RWPE1 (cell line): ENCODE data around the gene PDE1C.

ENCODE experiments used
- CTCF ChIA-PET: fragments of 350-600 bp; sonication (Branson Sonifier 250); formaldehyde crosslinking; extraction: SDS; loops from one replicate; lab custom pipeline; 2021; lab: Yijun Ruan, JAX
- POLR2A ChIA-PET: fragments of 400-600 bp; formaldehyde crosslinking; extraction: SDS; loops from one replicate; lab custom pipeline; 2020; ENCODE audit warnings: antibody characterized with exemption; ENCODE audit not compliant: low non-redundant PET; lab: Yijun Ruan, JAX
- DNase-seq: peaks from one replicate; pipeline ENCODE4 v3.0.0; 2012; ENCODE audit warnings: low spot score
- H3K27ac ChIP-seq: fragments of 450-650 bp; 2 replicates; pipeline ENCODE4 v1.5.1; 2017
- TF ChIP-seq, protein P1 (sequence below): fragments of 450-650 bp; conservative IDR thresholded peaks from 2 replicates; pipeline ENCODE4 v1.5.1; 2017; ENCODE audit warnings: low read depth, mild to moderate bottlenecking

The PDE1C gene

DNA sequence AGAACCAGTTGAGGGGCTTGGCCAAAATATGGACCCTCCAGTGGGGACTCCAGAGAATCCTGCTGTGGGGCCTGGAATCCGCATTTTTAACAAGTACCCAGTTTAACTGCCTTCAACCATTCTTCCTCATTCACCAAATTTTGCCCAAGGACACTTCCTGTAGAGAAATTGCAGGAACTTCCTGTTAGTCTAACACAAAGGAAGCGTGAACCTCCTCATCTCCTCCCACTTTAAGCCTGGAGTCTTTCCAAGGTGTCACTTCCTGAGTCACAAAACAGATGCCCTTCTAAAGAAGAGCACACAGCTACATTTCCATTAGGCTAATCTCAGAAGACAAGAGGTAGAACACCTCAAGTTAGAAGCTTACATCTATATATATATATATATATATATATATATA is 194.8 kb downstream of the PDE1C start:
- H3K27ac ChIP-seq, result no peak overlapping the region
- TF ChIP-seq, protein P1, sequence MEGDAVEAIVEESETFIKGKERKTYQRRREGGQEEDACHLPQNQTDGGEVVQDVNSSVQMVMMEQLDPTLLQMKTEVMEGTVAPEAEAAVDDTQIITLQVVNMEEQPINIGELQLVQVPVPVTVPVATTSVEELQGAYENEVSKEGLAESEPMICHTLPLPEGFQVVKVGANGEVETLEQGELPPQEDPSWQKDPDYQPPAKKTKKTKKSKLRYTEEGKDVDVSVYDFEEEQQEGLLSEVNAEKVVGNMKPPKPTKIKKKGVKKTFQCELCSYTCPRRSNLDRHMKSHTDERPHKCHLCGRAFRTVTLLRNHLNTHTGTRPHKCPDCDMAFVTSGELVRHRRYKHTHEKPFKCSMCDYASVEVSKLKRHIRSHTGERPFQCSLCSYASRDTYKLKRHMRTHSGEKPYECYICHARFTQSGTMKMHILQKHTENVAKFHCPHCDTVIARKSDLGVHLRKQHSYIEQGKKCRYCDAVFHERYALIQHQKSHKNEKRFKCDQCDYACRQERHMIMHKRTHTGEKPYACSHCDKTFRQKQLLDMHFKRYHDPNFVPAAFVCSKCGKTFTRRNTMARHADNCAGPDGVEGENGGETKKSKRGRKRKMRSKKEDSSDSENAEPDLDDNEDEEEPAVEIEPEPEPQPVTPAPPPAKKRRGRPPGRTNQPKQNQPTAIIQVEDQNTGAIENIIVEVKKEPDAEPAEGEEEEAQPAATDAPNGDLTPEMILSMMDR, result no peak
- DNase-seq, result no peak
- ChIA-PET POLR2A (no interaction called here), CTCF (no interaction called here)

DNA sequence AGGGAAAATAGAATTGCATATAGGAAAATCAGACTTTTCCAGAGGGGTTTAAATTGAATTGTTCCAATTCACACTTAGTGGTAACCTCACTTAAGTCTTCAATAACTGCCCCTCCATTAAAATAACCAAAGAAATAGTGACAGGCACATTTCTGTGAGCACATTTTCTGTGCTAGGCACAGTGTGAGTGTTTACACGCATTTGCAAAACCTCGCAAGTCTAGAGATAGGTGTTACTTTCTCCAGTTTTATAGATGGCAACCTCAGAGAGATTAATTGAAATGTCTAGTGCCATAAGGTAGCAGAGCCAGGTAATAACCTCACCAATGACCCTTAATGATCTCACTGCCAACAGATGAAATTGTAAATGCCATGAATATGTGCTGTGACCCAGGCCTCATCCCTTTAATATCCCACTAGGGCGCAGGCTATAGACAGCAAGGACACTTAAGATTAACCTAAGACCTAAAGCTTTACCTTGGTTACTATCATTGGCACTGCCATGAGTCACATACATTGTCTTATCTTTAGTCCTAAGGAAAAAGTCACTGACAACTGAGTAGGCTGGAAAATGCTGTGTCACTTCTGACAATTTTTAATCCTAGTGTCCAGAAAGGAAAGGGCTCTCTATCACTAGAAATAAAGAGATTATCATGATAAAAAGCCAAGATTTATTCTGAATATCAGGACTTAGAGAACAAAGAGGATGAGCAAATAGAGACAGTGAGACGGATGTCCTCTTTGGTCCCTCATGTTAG is 195.4 kb downstream of the PDE1C start:
- no peak overlapping the region for H3K27ac ChIP-seq
- CTCF ChIA-PET, result no interaction called here
- TF ChIP-seq, protein P1, result no peak
- POLR2A ChIA-PET, result no interaction called here
- DNase-seq, result no peak

GRCh38 chr7:31873816-31874597 is 196.2 kb downstream of the PDE1C start:
- no peak overlapping the region for H3K27ac ChIP-seq
- TF ChIP-seq, protein P1, result no peak
- ChIA-PET POLR2A (no interaction called here), CTCF (no interaction called here)
- DNase-seq, result no peak

DNA sequence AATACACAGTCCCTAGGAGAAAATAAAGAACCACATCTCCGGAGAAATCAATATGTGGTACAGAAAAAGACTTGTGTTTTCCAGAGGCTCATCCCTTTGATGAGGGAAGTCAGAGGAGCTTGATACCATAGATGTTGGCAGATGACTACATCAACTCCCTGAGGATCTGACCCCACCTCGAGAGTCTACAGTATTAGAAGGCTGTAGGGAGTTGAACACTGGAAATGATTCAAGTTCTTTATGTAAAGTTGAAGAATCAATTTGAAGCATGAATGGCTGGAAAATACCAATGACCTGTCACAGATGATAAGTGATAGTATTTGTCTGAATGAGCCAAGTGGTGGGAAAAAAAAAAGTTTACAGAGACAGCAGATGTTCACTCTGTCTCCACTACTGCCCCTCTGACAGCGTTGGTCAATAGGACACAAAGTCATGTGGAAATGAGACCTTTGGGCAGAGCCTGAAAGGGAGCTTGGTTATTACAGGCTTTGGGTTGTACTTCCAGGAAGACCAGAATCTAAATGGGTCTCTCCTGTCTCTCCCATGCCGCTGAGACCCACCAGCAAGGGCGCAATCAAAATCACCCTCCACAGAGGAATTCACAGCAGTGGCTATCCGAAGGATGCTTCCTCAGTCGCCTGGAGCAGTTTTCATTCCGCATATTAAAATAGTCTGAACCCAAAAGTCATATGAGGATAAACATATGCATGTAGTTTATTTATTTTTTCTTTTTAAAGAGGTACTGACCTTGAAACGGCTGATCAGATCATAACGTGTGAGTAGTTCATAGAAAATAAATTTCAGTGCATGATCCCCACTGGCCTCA is 197.4 kb downstream of the PDE1C start:
- TF ChIP-seq, protein P1, result no peak
- no peak overlapping the region for H3K27ac ChIP-seq
- POLR2A ChIA-PET, result no interaction called here
- no peak for DNase-seq
- CTCF ChIA-PET, result no interaction called here

- POLR2A ChIA-PET, result no interaction called here
- DNase-seq, result no peak
- TF ChIP-seq, protein P1, result no peak
- CTCF ChIA-PET, result no interaction called here
- H3K27ac ChIP-seq, result no peak overlapping the region
Observed at GRCh38 chr7:31864646-31865045, 205.6 kb downstream of the PDE1C start.

DNA sequence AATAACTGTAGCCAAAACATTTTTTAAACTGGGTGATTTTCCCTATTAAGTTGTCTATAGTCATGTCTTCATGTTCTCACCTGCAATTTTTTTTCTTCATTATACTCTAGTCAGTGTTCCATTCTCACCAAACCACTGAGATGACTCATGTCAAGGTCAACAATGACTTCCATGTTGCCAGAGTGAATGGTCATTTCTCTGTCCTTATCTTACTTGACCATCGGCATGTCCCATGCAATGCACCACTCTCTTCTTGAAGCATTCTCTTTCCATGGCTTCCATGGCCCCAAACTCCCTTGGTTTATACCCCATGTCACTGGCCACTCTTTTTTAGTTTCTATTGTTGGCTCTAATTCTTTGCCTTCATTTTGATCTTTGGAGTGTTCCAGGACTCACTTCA is 209.3 kb downstream of the PDE1C start:
- H3K27ac ChIP-seq, result no peak overlapping the region
- CTCF ChIA-PET, result no interaction called here
- TF ChIP-seq, protein P1, result no peak
- no peak for DNase-seq
- POLR2A ChIA-PET, result no interaction called here
